BJ (cell line): ENCODE measurements around the gene DHRSX. TPM values are rescaled to one million over a fixed set of nuclear protein-coding genes. Genes with fewer than 3 reads are reported as not detected.

Source experiments
- CTCF ChIA-PET: fragments of 350-600 bp; formaldehyde crosslinking; extraction: SDS; loops from one replicate; lab custom pipeline; 2021; ENCODE audit warnings: antibody characterized with exemption, inconsistent platforms; lab: Yijun Ruan, JAX
- POLR2A ChIA-PET: fragments of 300-600 bp; sonication (Branson Sonifier 250); formaldehyde crosslinking; extraction: SDS; loops from one replicate; lab custom pipeline; 2021; ENCODE audit warnings: antibody characterized with exemption; lab: Charles Lee
- DNase-seq: peaks from one replicate; pipeline ENCODE4 v3.0.0-alpha.2; 2011; ENCODE audit warnings: low read depth
- H3K27me3 ChIP-seq: 2 replicates; pipeline ENCODE4 v1.6.0; 2011; ENCODE audit warnings: low read length; ENCODE audit not compliant: control insufficient read depth, insufficient read depth
- H3K36me3 ChIP-seq: 2 replicates; pipeline ENCODE4 v1.5.1; 2011; ENCODE audit warnings: low read length; ENCODE audit not compliant: control insufficient read depth, insufficient read depth
- H3K4me3 ChIP-seq: 2 replicates; pipeline ENCODE4 v1.5.1; 2011; ENCODE audit warnings: low read depth, mild to moderate bottlenecking, control low read depth, low read length
- CTCF ChIP-seq: IDR thresholded peaks from 2 replicates; pipeline ENCODE4 v1.5.1; 2011; ENCODE audit warnings: low read depth, mild to moderate bottlenecking, control low read depth, inconsistent platforms, low read length, moderate library complexity; ENCODE audit not compliant: insufficient read depth
- polyA plus RNA-seq: library from polyadenylated mRNA; depleted of rRNA; stranded (reverse); fragments of >200 nt; gene quantifications from 2 replicates; pipeline ENCODE4 v1.2.3, GENCODE V29; 2011

The DHRSX gene
- polyA plus RNA-seq, 1 experiment: 66.2 TPM

GRCh38 chrX:2545144-2545543 lies 44.4 kb upstream of the DHRSX start:
- ChIA-PET POLR2A (no interaction called here), CTCF (no interaction called here)
- no peak overlapping the region for H3K4me3 ChIP-seq
- H3K36me3 ChIP-seq: no peaks in the 10 kb centered on the region
- peaks cover 3% of the 10 kb centered on the region for H3K27me3 ChIP-seq
- no peak for TF ChIP-seq CTCF
- no peak for DNase-seq

GRCh38 chrX:2542826-2543521 lies 42.2 kb upstream of the DHRSX start:
- H3K4me3 ChIP-seq: no peak overlapping the region
- no peaks in the 10 kb centered on the region for H3K36me3 ChIP-seq
- ChIA-PET CTCF (no interaction called here), POLR2A (no interaction called here)
- DNase-seq: no peak
- H3K27me3 ChIP-seq: peaks cover 3% of the 10 kb centered on the region
- no peak for TF ChIP-seq CTCF

- Histone ChIP-seq H3K4me3 (no peak overlapping the region), H3K27me3 (peaks cover 3% of the 10 kb centered on the region), H3K36me3 (no peaks in the 10 kb centered on the region)
- no peak for TF ChIP-seq CTCF
- CTCF ChIA-PET: no interaction called here
- DNase-seq: no peak
- POLR2A ChIA-PET: no interaction called here
Measured at GRCh38 chrX:2541603-2542002, 40.8 kb upstream of the DHRSX start.

GRCh38 chrX:2540426-2540947 lies 39.7 kb upstream of the DHRSX start:
- POLR2A ChIA-PET: no interaction called here
- H3K36me3 ChIP-seq: no peaks in the 10 kb centered on the region
- DNase-seq: no peak
- CTCF ChIA-PET: no interaction called here
- no peak for TF ChIP-seq CTCF
- H3K4me3 ChIP-seq: no peak overlapping the region
- H3K27me3 ChIP-seq: peaks cover 3% of the 10 kb centered on the region

GRCh38 chrX:2539586-2539985 lies 38.8 kb upstream of the DHRSX start:
- ChIA-PET CTCF (no interaction called here), POLR2A (no interaction called here)
- TF ChIP-seq CTCF: no peak
- H3K27me3 ChIP-seq: peaks cover 3% of the 10 kb centered on the region
- no peak for DNase-seq
- H3K4me3 ChIP-seq: no peak overlapping the region
- no peaks in the 10 kb centered on the region for H3K36me3 ChIP-seq
